ENCODE data around the gene PLXNA4.

DNA sequence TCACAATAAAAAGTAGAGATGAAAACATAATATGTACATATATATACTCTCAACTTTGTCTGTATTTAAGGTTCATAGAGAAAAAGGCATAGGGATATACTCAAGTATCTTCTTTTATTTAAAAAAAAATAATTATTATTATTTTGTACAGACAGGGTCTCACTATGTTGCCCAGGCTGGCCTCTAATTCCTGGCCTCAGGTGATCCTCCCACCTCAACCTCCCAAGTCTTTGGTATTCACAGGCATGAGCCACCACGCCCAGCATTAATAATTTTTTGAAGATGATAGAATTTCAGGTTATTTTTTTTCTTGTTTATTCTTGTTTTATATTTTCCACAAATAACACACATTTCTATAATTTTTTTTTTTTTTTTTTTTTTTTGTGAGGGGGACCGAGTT, 113.8 kb downstream of the PLXNA4 start:
- TF ChIP-seq EZH2 (IDR thresholded peaks at IDR 0.05; ENCODE audit: borderline replicate concordance, low read length) = no peak
- TF ChIP-seq, protein P1, sequence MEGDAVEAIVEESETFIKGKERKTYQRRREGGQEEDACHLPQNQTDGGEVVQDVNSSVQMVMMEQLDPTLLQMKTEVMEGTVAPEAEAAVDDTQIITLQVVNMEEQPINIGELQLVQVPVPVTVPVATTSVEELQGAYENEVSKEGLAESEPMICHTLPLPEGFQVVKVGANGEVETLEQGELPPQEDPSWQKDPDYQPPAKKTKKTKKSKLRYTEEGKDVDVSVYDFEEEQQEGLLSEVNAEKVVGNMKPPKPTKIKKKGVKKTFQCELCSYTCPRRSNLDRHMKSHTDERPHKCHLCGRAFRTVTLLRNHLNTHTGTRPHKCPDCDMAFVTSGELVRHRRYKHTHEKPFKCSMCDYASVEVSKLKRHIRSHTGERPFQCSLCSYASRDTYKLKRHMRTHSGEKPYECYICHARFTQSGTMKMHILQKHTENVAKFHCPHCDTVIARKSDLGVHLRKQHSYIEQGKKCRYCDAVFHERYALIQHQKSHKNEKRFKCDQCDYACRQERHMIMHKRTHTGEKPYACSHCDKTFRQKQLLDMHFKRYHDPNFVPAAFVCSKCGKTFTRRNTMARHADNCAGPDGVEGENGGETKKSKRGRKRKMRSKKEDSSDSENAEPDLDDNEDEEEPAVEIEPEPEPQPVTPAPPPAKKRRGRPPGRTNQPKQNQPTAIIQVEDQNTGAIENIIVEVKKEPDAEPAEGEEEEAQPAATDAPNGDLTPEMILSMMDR (IDR thresholded peaks at IDR 0.05; ENCODE audit: low read length) = no peak
